Measurements from ENCODE around the gene LIPC.

Gene LIPC

DNA sequence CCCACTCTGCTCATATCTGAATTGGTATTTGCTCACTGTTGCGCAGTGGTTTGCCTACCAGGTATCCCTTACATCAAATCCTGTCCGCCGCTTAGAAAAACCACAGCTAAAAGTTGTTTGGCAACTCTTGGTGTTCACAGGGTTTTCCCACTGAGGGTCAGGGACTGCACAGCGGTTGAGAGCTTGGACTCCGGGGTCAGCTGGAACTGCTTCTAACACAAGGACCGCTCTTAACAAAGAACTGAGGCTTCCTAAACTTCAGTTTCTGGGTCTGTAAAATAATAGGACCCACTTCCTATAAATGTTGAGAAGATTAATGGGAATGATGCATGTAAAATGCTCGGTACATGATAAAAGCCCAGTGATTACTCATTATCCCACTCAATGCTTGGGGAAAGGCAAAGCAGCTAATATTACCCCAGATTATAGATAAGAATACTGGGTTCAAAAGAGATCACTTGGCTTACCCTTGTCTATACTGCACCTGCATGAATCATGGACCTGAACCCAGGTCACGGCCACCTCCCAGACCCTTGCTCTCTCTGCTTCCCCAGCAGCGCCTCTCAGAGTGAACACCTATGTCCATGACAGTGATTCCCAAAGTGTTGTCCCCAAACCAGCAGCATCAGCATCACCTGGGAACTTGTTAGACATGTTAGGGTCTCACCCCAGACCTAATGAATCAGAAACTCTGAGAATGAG lies 36.1 kb downstream of the LIPC start:
- Histone ChIP-seq H3K4me1 (ENCODE audit: control insufficient read depth in 1 of 2, insufficient read depth in 1 of 2, low read depth in 1 of 2, low read length in 1 of 2) (peaks cover 8 to 9% of the 10 kb centered on the region in 2 experiments), H3K36me3 (no peaks in the 10 kb centered on the region), H3K27me3 (no peaks in the 10 kb centered on the region), H3K4me3 (ENCODE audit: low read depth in 1 of 2, low read length in 1 of 2) (no peak overlapping the region), H3K9me3 (no peaks in the 10 kb centered on the region), H3K27ac (no peak overlapping the region)
- TF ChIP-seq, protein P1, sequence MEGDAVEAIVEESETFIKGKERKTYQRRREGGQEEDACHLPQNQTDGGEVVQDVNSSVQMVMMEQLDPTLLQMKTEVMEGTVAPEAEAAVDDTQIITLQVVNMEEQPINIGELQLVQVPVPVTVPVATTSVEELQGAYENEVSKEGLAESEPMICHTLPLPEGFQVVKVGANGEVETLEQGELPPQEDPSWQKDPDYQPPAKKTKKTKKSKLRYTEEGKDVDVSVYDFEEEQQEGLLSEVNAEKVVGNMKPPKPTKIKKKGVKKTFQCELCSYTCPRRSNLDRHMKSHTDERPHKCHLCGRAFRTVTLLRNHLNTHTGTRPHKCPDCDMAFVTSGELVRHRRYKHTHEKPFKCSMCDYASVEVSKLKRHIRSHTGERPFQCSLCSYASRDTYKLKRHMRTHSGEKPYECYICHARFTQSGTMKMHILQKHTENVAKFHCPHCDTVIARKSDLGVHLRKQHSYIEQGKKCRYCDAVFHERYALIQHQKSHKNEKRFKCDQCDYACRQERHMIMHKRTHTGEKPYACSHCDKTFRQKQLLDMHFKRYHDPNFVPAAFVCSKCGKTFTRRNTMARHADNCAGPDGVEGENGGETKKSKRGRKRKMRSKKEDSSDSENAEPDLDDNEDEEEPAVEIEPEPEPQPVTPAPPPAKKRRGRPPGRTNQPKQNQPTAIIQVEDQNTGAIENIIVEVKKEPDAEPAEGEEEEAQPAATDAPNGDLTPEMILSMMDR (IDR thresholded peaks at IDR 0.05), result no peak

DNA sequence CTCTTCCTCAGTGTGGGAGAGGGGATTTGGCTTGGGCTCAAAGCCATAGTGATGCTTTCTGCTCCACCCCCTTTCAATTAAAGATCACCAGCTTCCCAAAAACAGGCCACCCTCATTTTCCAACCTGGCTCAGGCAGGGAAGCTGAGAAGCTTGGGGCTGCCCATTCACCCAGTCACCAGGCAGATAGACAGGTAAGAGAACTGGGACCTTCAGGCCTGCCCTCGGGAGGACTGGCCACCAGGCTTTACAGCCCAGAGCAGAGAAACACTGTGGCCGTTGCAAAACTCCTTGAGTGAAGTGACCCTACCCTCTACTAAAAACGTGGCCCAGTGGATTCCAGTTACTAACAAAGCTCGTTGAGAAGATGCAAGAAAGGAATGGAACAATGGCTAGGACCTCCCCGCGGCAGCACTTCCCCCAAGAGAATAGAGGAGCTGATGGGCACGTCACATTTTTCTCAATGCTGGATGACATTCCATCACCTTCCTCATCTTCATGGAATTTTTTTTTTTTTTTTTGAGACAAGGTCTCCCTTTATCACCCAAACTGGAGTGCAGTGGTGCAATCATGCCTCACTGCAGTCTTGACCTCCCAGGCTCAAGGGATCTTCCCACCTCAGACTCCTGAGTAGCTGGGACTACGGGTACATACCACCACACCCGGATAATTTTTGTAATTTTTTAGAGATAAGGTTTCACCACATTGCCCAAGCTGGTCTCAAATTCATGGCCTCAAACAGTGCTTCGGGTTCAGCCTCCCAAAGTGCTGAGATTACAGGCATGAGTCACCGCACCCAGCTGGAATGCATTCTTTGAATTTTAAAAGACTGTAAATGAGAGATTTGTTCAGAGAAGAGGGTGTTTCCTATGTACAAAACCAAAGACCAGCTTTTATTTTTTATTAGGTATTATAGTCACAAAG lies 37.9 kb downstream of the LIPC start:
- TF ChIP-seq, protein P1 (IDR thresholded peaks at IDR 0.05), result no peak
- peaks cover 15 to 21% of the 10 kb centered on the region in 2 experiments for H3K4me1 ChIP-seq (ENCODE audit: control insufficient read depth in 1 of 2, insufficient read depth in 1 of 2, low read depth in 1 of 2, low read length in 1 of 2)

DNA sequence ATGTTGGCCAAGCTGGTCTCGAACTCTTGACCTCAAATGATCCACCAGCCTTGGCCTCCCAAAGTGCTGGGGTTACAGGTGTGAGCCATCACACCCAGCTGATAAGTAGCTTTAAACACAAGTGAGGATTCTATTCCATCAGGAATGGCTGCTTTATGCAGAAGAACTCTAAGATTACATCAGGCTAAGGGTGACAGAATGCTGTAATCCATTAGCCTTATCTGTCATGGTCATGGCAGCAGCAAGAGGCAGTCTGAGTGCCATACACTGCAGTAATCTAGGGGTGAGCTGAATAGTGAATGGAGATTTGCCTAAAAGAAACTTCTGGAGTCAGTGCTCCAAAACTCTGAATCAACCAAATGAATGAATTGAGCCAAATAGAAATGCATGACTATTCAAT lies 39.6 kb downstream of the LIPC start:
- no peaks in the 10 kb centered on the region for H3K36me3 ChIP-seq
- no peak overlapping the region for H3K27ac ChIP-seq

More for the DNA sequence above, 37.9 kb downstream of the LIPC start:
- H3K36me3 ChIP-seq, result no peaks in the 10 kb centered on the region
- H3K4me3 ChIP-seq (ENCODE audit: low read depth in 1 of 2, low read length in 1 of 2), result no peak overlapping the region
- no peaks in the 10 kb centered on the region for H3K27me3 ChIP-seq
- no peaks in the 10 kb centered on the region for H3K9me3 ChIP-seq
- no peak overlapping the region for H3K27ac ChIP-seq

DNA sequence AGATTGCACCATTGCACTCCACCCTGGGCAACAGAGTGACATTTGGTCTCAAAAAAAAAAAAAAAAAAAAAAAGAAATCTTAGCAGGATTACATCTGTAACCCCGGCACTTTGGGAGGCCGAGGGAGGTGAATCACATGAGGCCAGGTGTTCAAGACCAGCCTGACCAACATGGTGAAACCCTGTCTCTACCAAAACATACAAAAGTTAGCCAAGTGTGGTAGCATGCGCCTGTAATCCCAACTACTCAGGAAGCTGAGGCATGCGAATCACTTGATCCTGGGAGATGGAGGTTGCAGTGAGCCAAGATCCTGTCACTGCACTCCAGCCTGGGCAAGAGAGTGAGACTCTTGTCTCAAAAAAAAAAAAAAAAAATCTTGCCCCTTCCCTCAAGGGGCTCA lies 40.4 kb downstream of the LIPC start:
- H3K27ac ChIP-seq, result no peak overlapping the region
- H3K27me3 ChIP-seq, result no peaks in the 10 kb centered on the region
- no peaks in the 10 kb centered on the region for H3K36me3 ChIP-seq
- H3K9me3 ChIP-seq, result no peaks in the 10 kb centered on the region
- peaks cover 41 to 47% of the 10 kb centered on the region in 2 experiments for H3K4me1 ChIP-seq (ENCODE audit: control insufficient read depth in 1 of 2, insufficient read depth in 1 of 2, low read depth in 1 of 2, low read length in 1 of 2)
- H3K4me3 ChIP-seq (ENCODE audit: low read depth in 1 of 2, low read length in 1 of 2), result no peak overlapping the region
- TF ChIP-seq, protein P1 (IDR thresholded peaks at IDR 0.05), result no peak

More for the DNA sequence above, 39.6 kb downstream of the LIPC start:
- no peaks in the 10 kb centered on the region for H3K27me3 ChIP-seq
- H3K9me3 ChIP-seq, result no peaks in the 10 kb centered on the region
- no peak overlapping the region for H3K4me3 ChIP-seq (ENCODE audit: low read depth in 1 of 2, low read length in 1 of 2)
- TF ChIP-seq, protein P1 (IDR thresholded peaks at IDR 0.05), result no peak
- H3K4me1 ChIP-seq (ENCODE audit: control insufficient read depth in 1 of 2, insufficient read depth in 1 of 2, low read depth in 1 of 2, low read length in 1 of 2), result peaks cover 32 to 38% of the 10 kb centered on the region in 2 experiments

DNA sequence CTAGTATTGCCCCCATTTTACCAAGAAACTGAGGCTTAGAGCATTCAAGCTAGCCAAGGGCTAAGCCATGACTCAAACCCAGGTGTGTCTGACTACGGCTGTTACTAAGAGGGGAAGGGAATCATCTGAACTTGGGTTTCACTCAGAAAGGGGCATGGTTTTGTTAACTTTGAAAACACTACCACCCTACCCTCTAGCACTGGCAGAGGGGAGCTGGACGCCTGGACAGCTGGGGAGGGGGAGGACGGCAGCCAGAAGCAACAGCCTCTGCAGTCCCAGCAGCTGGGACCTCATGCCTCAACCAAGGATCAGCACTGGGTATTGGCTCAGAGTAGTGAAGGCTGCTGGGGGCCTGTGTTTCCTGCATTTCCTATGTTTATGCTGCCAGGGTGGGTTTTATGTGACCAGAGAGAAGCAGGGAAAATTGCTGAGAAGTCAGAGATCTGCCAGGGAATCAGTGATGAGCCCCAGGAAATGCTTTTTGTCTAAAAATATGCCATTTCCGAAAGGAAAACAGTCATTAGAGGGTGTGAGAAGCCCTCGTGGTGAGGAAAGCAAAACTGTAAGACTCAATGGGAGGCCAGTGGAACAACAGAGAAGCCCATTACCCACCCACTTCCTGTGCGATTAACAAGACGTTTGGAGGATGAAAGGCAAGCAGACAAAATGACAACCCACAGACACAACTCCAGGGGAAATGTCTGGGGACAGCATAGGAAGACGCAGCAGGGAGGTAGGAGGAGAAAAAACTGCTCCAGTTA lies 41.2 kb downstream of the LIPC start:
- no peaks in the 10 kb centered on the region for H3K36me3 ChIP-seq
- no peak overlapping the region for H3K27ac ChIP-seq
- no peaks in the 10 kb centered on the region for H3K9me3 ChIP-seq
- TF ChIP-seq, protein P1 (IDR thresholded peaks at IDR 0.05), result no peak
- no peaks in the 10 kb centered on the region for H3K27me3 ChIP-seq
- peaks cover 38 to 43% of the 10 kb centered on the region in 2 experiments for H3K4me1 ChIP-seq (ENCODE audit: control insufficient read depth in 1 of 2, insufficient read depth in 1 of 2, low read depth in 1 of 2, low read length in 1 of 2)
- no peak overlapping the region for H3K4me3 ChIP-seq (ENCODE audit: low read depth in 1 of 2, low read length in 1 of 2)
